Fibroblast of skin of left quadriceps (primary cell): ENCODE measurements around the gene ZNF548.
A peak's percentile ranks its signal among the peaks of the same experiment; 100 is the strongest.
"Not testable (repeated sequence)": the region's sequence is repeated elsewhere in the genome, so short reads cannot be mapped to it uniquely, and the experiment has no call there.

Source experiments
- DNase-seq, 2 experiments: peaks; one replicate each; pipeline ENCODE4 v3.0.0-alpha.2; 2013; ENCODE audit warnings: low read depth in 2 of 2

ZNF548 gene

GRCh38 chr19:57389730-57390598, at the start of gene ZNF548:
TSS of gene ZNF548 (plus strand) at chr19:57389854. CDS start at chr19:57390100, 246 bp downstream.
- peak; percentile 98 for DNase-seq

- DNase-seq, result no peak
Measured at GRCh38 chr19:57342582-57342981, 47.1 kb upstream of the ZNF548 start.

- no peak for DNase-seq
Measured at GRCh38 chr19:57348136-57348535, 41.5 kb upstream of the ZNF548 start.

- peak; percentile 93 to 94 for DNase-seq
Measured at GRCh38 chr19:57350877-57351805, 38.5 kb upstream of the ZNF548 start, which contains the start of gene ZNF304. TSS of gene ZNF304 (plus strand) at chr19:57351271. CDS start at chr19:57351665, 394 bp downstream.

- no peak for DNase-seq
Measured at GRCh38 chr19:57351867-57352266, 37.8 kb upstream of the ZNF548 start.

- no peak for DNase-seq
Measured at GRCh38 chr19:57355916-57356315, 33.7 kb upstream of the ZNF548 start.

- no peak for DNase-seq
Measured at GRCh38 chr19:57357406-57357805, 32.2 kb upstream of the ZNF548 start.

GRCh38 chr19:57359300-57359699, 30.4 kb upstream of the ZNF548 start:
- DNase-seq, result no peak

GRCh38 chr19:57362419-57362818, 27.2 kb upstream of the ZNF548 start:
- DNase-seq, result no peak

- peak; percentile 99 for DNase-seq
Measured at GRCh38 chr19:57362997-57363687, 26.5 kb upstream of the ZNF548 start, which contains the start of the genes TRAPPC2B and ZNF547. TSS of gene TRAPPC2B (plus strand) at chr19:57363551. CDS start at chr19:57364834, 1,283 bp downstream. TSS of gene ZNF547 (plus strand) at chr19:57363551. CDS start at chr19:57368556, 5,005 bp downstream.

GRCh38 chr19:57363688-57364181, 25.9 kb upstream of the ZNF548 start:
- DNase-seq, result no peak

- DNase-seq, result no peak
Measured at GRCh38 chr19:57366776-57367175, 22.9 kb upstream of the ZNF548 start.

- no peak for DNase-seq
Measured at GRCh38 chr19:57374179-57374578, 15.5 kb upstream of the ZNF548 start.

GRCh38 chr19:57374647-57375046, 15.0 kb upstream of the ZNF548 start:
- DNase-seq, result not testable (repeated sequence)

GRCh38 chr19:57376151-57376550, 13.5 kb upstream of the ZNF548 start:
- no peak for DNase-seq

GRCh38 chr19:57377498-57378146, 12.0 kb upstream of the ZNF548 start:
- DNase-seq, result no peak

GRCh38 chr19:57380923-57381322, 8.7 kb upstream of the ZNF548 start:
- no peak for DNase-seq

GRCh38 chr19:57382806-57383488, 6.7 kb upstream of the ZNF548 start:
- no peak for DNase-seq

- DNase-seq, result no peak
Measured at GRCh38 chr19:57389194-57389729, 392 bp upstream of the ZNF548 start.

GRCh38 chr19:57395710-57396109, 6.1 kb downstream of the ZNF548 start:
- DNase-seq, result no peak
